AG04450 (cell line): ENCODE results near the gene ISOC2. TPM values are rescaled to one million over a fixed set of nuclear protein-coding genes. Genes with fewer than 3 reads are reported as not detected.

Experiments
- CTCF ChIA-PET: fragments of 300-600, 350-600 bp; formaldehyde crosslinking; extraction: SDS; loops from one replicate; lab custom pipeline; 2022; ENCODE audit warnings: antibody characterized with exemption, inconsistent platforms; lab: Charles Lee
- POLR2A ChIA-PET: fragments of 350-600 bp; formaldehyde crosslinking; extraction: SDS; loops from one replicate; lab custom pipeline; 2021; ENCODE audit warnings: antibody characterized with exemption, inconsistent platforms; lab: Yijun Ruan, JAX
- DNase-seq: peaks from one replicate; pipeline ENCODE4 v3.0.0-alpha.2; 2011; ENCODE audit warnings: low read depth, low spot score
- H3K27ac ChIP-seq: one replicate; pipeline ENCODE4 v1.5.1; 2012; ENCODE audit warnings: low read depth, low read length, control low read depth
- H3K27me3 ChIP-seq: one replicate; pipeline ENCODE4 v1.6.0; 2012; ENCODE audit warnings: low read length; ENCODE audit not compliant: control insufficient read depth, insufficient read depth
- H3K4me3 ChIP-seq: 2 replicates; pipeline ENCODE4 v1.5.1; 2011; ENCODE audit warnings: mild to moderate bottlenecking, low read depth, low read length, control low read depth
- H3K9me3 ChIP-seq: 2 replicates; pipeline ENCODE4 v1.5.1; 2012; ENCODE audit warnings: low read length; ENCODE audit not compliant: control insufficient read depth, insufficient read depth
- CTCF ChIP-seq: IDR thresholded peaks from 2 replicates; pipeline ENCODE4 v1.5.1; 2011; ENCODE audit warnings: low read depth, low read length, control low read depth, inconsistent platforms
- polyA plus RNA-seq: library from polyadenylated mRNA; depleted of rRNA; stranded (reverse); fragments of >200 nt; gene quantifications from 2 replicates; pipeline ENCODE4 v1.2.3, GENCODE V29; 2011

The ISOC2 gene
- polyA plus RNA-seq, 1 experiment, result 45.1 TPM

GRCh38 chr19:55481148-55481793 lies 19.8 kb upstream of the ISOC2 start:
- H3K27me3 ChIP-seq, result no peaks in the 10 kb centered on the region
- POLR2A ChIA-PET, result no interaction called here
- CTCF ChIA-PET, result no interaction called here

GRCh38 chr19:55479451-55480230 lies 18.2 kb upstream of the ISOC2 start:
- Histone ChIP-seq H3K4me3 (no peak overlapping the region), H3K9me3 (no peaks in the 10 kb centered on the region; the same call in 1 of the 2 replicates), H3K27ac (no peak overlapping the region), H3K27me3 (no peaks in the 10 kb centered on the region)
- ChIA-PET CTCF (interaction anchor here (1.0 to 5.5 kb wide), 2 partner anchors 12 to 24 kb away, joined by 3 to 77 read pairs; no protein-coding TSS in a partner anchor), POLR2A (interaction anchor here (0.7 kb wide), 1 partner anchor 174 kb away, joined by 3 read pairs; no protein-coding TSS in a partner anchor)
- no peak for TF ChIP-seq CTCF
- no peak for DNase-seq

More at GRCh38 chr19:55481148-55481793, 19.8 kb upstream of the ISOC2 start:
- no peak overlapping the region for H3K27ac ChIP-seq
- no peaks in the 10 kb centered on the region; the same call in 1 of the 2 replicates for H3K9me3 ChIP-seq
- no peak overlapping the region for H3K4me3 ChIP-seq
- no peak for TF ChIP-seq CTCF
- DNase-seq, result no peak

- H3K27ac ChIP-seq, result no peak overlapping the region
- TF ChIP-seq CTCF, result no peak
- no peaks in the 10 kb centered on the region for H3K27me3 ChIP-seq
- POLR2A ChIA-PET, result interaction anchor here (0.7 kb wide), 1 partner anchor 175 kb away, joined by 3 read pairs; no protein-coding TSS in a partner anchor
- CTCF ChIA-PET, result interaction anchor here (1.0 to 5.5 kb wide), 2 partner anchors 12 to 25 kb away, joined by 3 to 77 read pairs; no protein-coding TSS in a partner anchor
- H3K4me3 ChIP-seq, result no peak overlapping the region
- H3K9me3 ChIP-seq, result no peaks in the 10 kb centered on the region
- DNase-seq, result no peak
These were observed 17.6 kb upstream of the ISOC2 start for GRCh38 chr19:55479045-55479444.

GRCh38 chr19:55478364-55478763 lies 16.9 kb upstream of the ISOC2 start:
- Histone ChIP-seq H3K9me3 (no peaks in the 10 kb centered on the region), H3K4me3 (no peak overlapping the region), H3K27ac (no peak overlapping the region), H3K27me3 (no peaks in the 10 kb centered on the region)
- POLR2A ChIA-PET, result no interaction called here
- no peak for DNase-seq
- TF ChIP-seq CTCF, result no peak
- CTCF ChIA-PET, result interaction anchor here (5.5 kb wide), 1 partner anchor 11 kb away, joined by 77 read pairs; no protein-coding TSS in a partner anchor
